GM12878 (cell line): ENCODE measurements around the gene DHX38. TPM values are rescaled to one million over a fixed set of nuclear protein-coding genes. Genes with fewer than 3 reads are reported as not detected.

ENCODE experiments used
- ATAC-seq: fragments of 200-7000 bp; cut with Tn5 transposase; 3 replicates; pipeline ENCODE4 v1.9.1; 2020; ENCODE audit warnings: mild to moderate bottlenecking, moderate library complexity
- BruUV-seq: library from RNA; stranded (reverse); fragments of 400-500 nt; replicated peaks from 2 replicates; lab custom pipeline; 2021; lab: Mats Ljungman, UMichigan
- CTCF ChIA-PET: fragments of 300-600 bp; sonication (Branson Sonifier 250); formaldehyde crosslinking; extraction: SDS; loops from one replicate; lab custom pipeline; 2021; ENCODE audit warnings: inconsistent platforms; lab: Yijun Ruan, JAX
- POLR2A ChIA-PET: fragments of 350-600 bp; formaldehyde crosslinking; extraction: SDS; loops from one replicate; lab custom pipeline; 2021; ENCODE audit warnings: inconsistent platforms; lab: Charles Lee
- RAD21 ChIA-PET: fragments of 300-600 bp; sonication (Branson Sonifier 250); formaldehyde crosslinking; loops from one replicate; lab custom pipeline; 2023; ENCODE audit warnings: antibody characterized with exemption; ENCODE audit not compliant: unreplicated experiment; lab: Charles Lee
- SMC1A ChIA-PET: fragments of 300-600 bp; sonication (Branson Sonifier 250); formaldehyde crosslinking; loops from one replicate; lab custom pipeline; 2023; ENCODE audit not compliant: unreplicated experiment, uncharacterized antibody; lab: Charles Lee
- DNase-seq: peaks from one replicate; pipeline ENCODE4 v3.0.0-alpha.2; 2011; ENCODE audit warnings: low read depth, low spot score
- FAIRE-seq: peaks from 3 replicates; lab custom pipeline; 2011; peaks lifted over from hg19 to GRCh38; lab: Jason Lieb, UNC
- H2AFZ ChIP-seq: 2 replicates; pipeline ENCODE4 v1.6.0; 2011; ENCODE audit warnings: low read depth, low read length, control low read depth; ENCODE audit not compliant: control insufficient read depth
- H3K27ac ChIP-seq: 2 replicates; pipeline ENCODE4 v1.5.1; 2011; ENCODE audit warnings: control low read depth; ENCODE audit not compliant: control insufficient read depth, insufficient read depth
- H3K27me3 ChIP-seq, 2 experiments: replicated peaks in 1 of 2; 2 replicates each; pipeline versions ENCODE4 v1.6.0 to v1.6.1; 2011; ENCODE audit warnings: low read length in 1 of 2; ENCODE audit not compliant: control insufficient read depth in 2 of 2, insufficient read depth in 2 of 2
- H3K36me3 ChIP-seq, 2 experiments: 2 replicates each; pipeline ENCODE4 v1.5.1; 2011; ENCODE audit warnings: low read length in 1 of 2; ENCODE audit not compliant: control insufficient read depth in 2 of 2, insufficient read depth in 2 of 2
- H3K4me1 ChIP-seq: 2 replicates; pipeline ENCODE4 v1.6.1; 2011; ENCODE audit warnings: mild to moderate bottlenecking, low read length, moderate library complexity, mixed read lengths; ENCODE audit not compliant: control insufficient read depth, insufficient read depth
- H3K4me2 ChIP-seq: 2 replicates; pipeline ENCODE4 v1.6.0; 2011; ENCODE audit warnings: control low read depth; ENCODE audit not compliant: control insufficient read depth, insufficient read depth
- H3K4me3 ChIP-seq: fragments of 200-600 bp; sonication (generic); 2 replicates; pipeline ENCODE4 v1.5.1; 2016
- H3K79me2 ChIP-seq: 2 replicates; pipeline ENCODE4 v1.6.0; 2011; ENCODE audit warnings: low read length; ENCODE audit not compliant: control insufficient read depth, insufficient read depth
- H3K9ac ChIP-seq: 2 replicates; pipeline ENCODE4 v1.8.0; 2011; ENCODE audit warnings: low read length, control low read depth, mixed read lengths; ENCODE audit not compliant: control insufficient read depth, insufficient read depth
- H3K9me3 ChIP-seq: replicated peaks from 3 replicates; pipeline ENCODE4 v1.5.1; 2011; ENCODE audit warnings: mild to moderate bottlenecking, low read length; ENCODE audit not compliant: control insufficient read depth, insufficient read depth
- H4K20me1 ChIP-seq: 2 replicates; pipeline ENCODE4 v1.6.0; 2011; ENCODE audit not compliant: control insufficient read depth, insufficient read depth
- BACH1 ChIP-seq: fragments of 450-650 bp; IDR thresholded peaks from 2 replicates; pipeline ENCODE4 v1.6.1; 2017; ENCODE audit warnings: mild to moderate bottlenecking, borderline replicate concordance
- CBX5 ChIP-seq: sonication (generic); IDR thresholded peaks from 2 replicates; pipeline ENCODE4 v1.6.1; 2016; ENCODE audit warnings: low read depth, moderate library complexity, mild to moderate bottlenecking, inconsistent platforms
- E2F4 ChIP-seq: IDR thresholded peaks from 2 replicates; pipeline ENCODE4 v1.6.1; 2012; ENCODE audit warnings: low read depth, low read length, improper control_type of control experiment
- EZH2 ChIP-seq: IDR thresholded peaks from 2 replicates; pipeline ENCODE4 v1.6.1; 2012; ENCODE audit warnings: low read depth, mild to moderate bottlenecking, control low read depth, inconsistent platforms, low read length, borderline replicate concordance; ENCODE audit not compliant: control insufficient read depth
- FOXM1 ChIP-seq: IDR thresholded peaks from 2 replicates; pipeline ENCODE4 v1.6.1; 2012; ENCODE audit warnings: low read depth, mild to moderate bottlenecking, inconsistent platforms, low read length, moderate library complexity
- HDAC2 ChIP-seq: fragments of 200-600 bp; sonication (generic); IDR thresholded peaks from 2 replicates; pipeline ENCODE4 v1.6.1; 2017
- IKZF1 ChIP-seq: fragments of 450-650 bp; conservative IDR thresholded peaks from 2 replicates; pipeline ENCODE4 v1.6.1; 2017; ENCODE audit warnings: antibody characterized with exemption, mild to moderate bottlenecking
- RCOR1 ChIP-seq: conservative IDR thresholded peaks from 2 replicates; pipeline ENCODE4 v1.6.1; 2012; ENCODE audit warnings: low read depth, low read length, improper control_type of control experiment
- SREBF2 ChIP-seq: IDR thresholded peaks from 2 replicates; pipeline ENCODE4 v1.6.1; 2012; ENCODE audit warnings: mild to moderate bottlenecking, low read length
- ZBTB33 ChIP-seq: fragments of 450-650 bp; IDR thresholded peaks from 2 replicates; pipeline ENCODE4 v1.6.1; 2017; ENCODE audit warnings: mild to moderate bottlenecking
- WGBS: methylation state at CpG from one replicate; pipeline ENCODE4 v1.1.6; 2016; ENCODE audit warnings: low lambda C conversion rate; ENCODE audit not compliant: insufficient replicate concordance, insufficient coverage; ENCODE audit errors: missing lambda C conversion rate; 5-methylcytosine and 5-hydroxymethylcytosine counted together
- in situ Hi-C: fragments of 300-500 bp; cut with MboI; formaldehyde crosslinking; loops from 9 replicates; pipeline ENCODE4 v1.14.3; 2018; ENCODE audit warnings: mixed read lengths
- intact Hi-C: fragments of 100-400 bp; cut with micrococcal nuclease; formaldehyde crosslinking; loops from one replicate; pipeline ENCODE4 v1.14.2; 2022; ENCODE audit not compliant: unreplicated experiment
- polyA plus RNA-seq, 11 experiments: library from polyadenylated mRNA; depleted of rRNA in 4 of 11; unstranded in 6 of 11; stranded (reverse) in 5 of 11; fragments of >200 nt; fragmentation: Nextera tagmentation in 4 of 11; fragmentation: Illumina TruSeq in 1 of 11; extraction: Ambion mirVana in 4 of 11; extraction: Trizol in 1 of 11; gene quantifications; 1 replicate in 1 of 11; 2 replicates in 10 of 11; pipeline versions ENCODE4 v1.2.1 to v1.2.3, GENCODE V29; 2011 to 2016; ENCODE audit warnings: inconsistent platforms in 2 of 11, missing spikeins in 2 of 11, low read depth in 1 of 11
- total RNA-seq, 4 experiments: library from RNA; depleted of rRNA in 3 of 4; stranded (reverse); fragments of >200 nt in 3 of 4; fragmentation: Illumina TruSeq in 1 of 4; extraction: Trizol in 1 of 4; gene quantifications; 2 replicates each; pipeline versions ENCODE4 v1.2.1 to v1.2.3, GENCODE V29; 2013 to 2021

The DHX38 gene
- total and polyA plus RNA-seq, 10 of the 15 experiments (the other 5 are each of a cell fraction or from before 2014, with no cell fraction given), result 2.1 to 67.8 (median 43.2) TPM

GRCh38 chr16:72061564-72061963, 32.1 kb upstream of the DHX38 start:
- no peaks in the 10 kb centered on the region for H3K79me2 ChIP-seq
- WGBS, result 43% methylated on average over 1 of the region's 1 CpG
- FAIRE-seq, result no peak
- H2AFZ ChIP-seq, result no peak overlapping the region
- no peak overlapping the region for H3K4me3 ChIP-seq
- intact Hi-C loops (no loop called here), in situ Hi-C loops (no loop called here)
- POLR2A ChIA-PET, result no interaction called here
- H3K27ac ChIP-seq, result no peak overlapping the region
- no TSS peak for BruUV-seq
- no peak overlapping the region for H3K4me2 ChIP-seq
- SMC1A ChIA-PET, result no interaction called here
- no peaks in the 10 kb centered on the region for H4K20me1 ChIP-seq
- H3K27me3 ChIP-seq, result no peaks in the 10 kb centered on the region
- CTCF ChIA-PET, result interaction anchor here (1.6 kb wide), 1 partner anchor 10 kb away, joined by 6 read pairs; no protein-coding TSS in a partner anchor
- no peak overlapping the region for H3K9ac ChIP-seq
- no peaks in the 10 kb centered on the region for H3K4me1 ChIP-seq
- RAD21 ChIA-PET, result no interaction called here
- H3K9me3 ChIP-seq, result no peaks in the 10 kb centered on the region
- TF ChIP-seq CBX5 (no peak), E2F4 (no peak), BACH1 (no peak), EZH2 (no peak), HDAC2 (no peak), RCOR1 (no peak), IKZF1 (no peak), FOXM1 (no peak), ZBTB33 (no peak), SREBF2 (no peak)
- no peak for ATAC-seq
- no peaks in the 10 kb centered on the region for H3K36me3 ChIP-seq
- DNase-seq, result no peak
